Brain microvascular endothelial cell (primary cell): Measurements from ENCODE around the gene ISCA2.

Experiments
- DNase-seq: peaks from one replicate; pipeline ENCODE4 v3.0.0-alpha.2; 2020
- H3K27ac ChIP-seq: fragments of 250-450 bp; sonication (Bioruptor Pico); 2 replicates; pipeline ENCODE4 v1.5.1; 2020; ENCODE audit warnings: mild to moderate bottlenecking, moderate library complexity
- H3K27me3 ChIP-seq: fragments of 250-450 bp; sonication (Bioruptor Pico); replicated peaks from 2 replicates; pipeline ENCODE4 v1.5.1; 2020; ENCODE audit warnings: mild to moderate bottlenecking
- H3K36me3 ChIP-seq: fragments of 250-450 bp; sonication (Bioruptor Pico); replicated peaks from 2 replicates; pipeline ENCODE4 v1.5.1; 2020; ENCODE audit warnings: mild to moderate bottlenecking
- H3K4me3 ChIP-seq: 2 replicates; pipeline ENCODE4 v1.5.1; 2011; ENCODE audit warnings: low read depth, mild to moderate bottlenecking, control low read depth, low read length, moderate library complexity
- in situ Hi-C: cut with HindIII; loops from 2 replicates; pipeline ENCODE4 v1.10.0; 2017; ENCODE audit warnings: low sequenced_read_pairs, low pct_ligation_motif_present
- TF ChIP-seq, protein P1 (sequence below): IDR thresholded peaks from 2 replicates; pipeline ENCODE4 v1.5.1; 2011; ENCODE audit warnings: low read depth, mild to moderate bottlenecking, moderate library complexity, low read length, control low read depth, inconsistent platforms; ENCODE audit errors: missing control alignments

The ISCA2 gene

DNA sequence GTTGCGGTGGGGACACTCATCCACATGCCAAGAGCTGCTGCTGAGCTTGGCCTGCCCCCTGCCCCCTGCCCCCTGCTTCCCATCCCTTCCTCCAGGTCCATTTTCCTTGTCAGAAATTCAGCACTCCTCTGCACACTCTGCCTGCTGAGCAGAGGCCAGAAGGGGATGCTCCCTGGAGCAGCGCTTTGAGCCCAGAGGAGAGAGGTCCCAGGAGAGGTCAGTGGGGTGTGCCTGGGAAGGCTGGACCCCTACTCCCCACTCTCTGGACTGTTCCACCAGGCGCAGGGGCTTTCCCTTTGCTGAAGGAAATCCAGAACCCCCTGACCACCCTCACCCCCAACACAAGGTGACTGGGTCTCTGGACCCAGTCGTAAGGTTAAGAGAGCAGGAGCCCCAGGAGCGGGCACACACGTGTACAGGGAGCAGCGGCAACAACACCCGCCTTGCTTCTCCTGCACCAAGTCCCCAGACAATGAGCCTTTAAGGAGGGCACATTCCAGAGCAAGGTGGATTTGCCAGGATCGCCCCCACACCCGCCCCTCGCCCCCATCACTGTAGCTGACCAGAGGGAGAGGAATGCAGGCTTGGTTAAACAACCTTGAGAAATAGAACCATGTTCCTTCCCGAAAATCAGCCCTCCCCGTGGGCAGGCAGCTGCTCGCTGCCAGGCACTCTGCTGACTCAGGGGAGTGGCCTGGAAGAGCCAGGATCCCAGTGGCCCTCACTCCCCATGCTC, 30.7 kb downstream of the ISCA2 start:
- H3K4me3 ChIP-seq, result no peak overlapping the region
- in situ Hi-C loops, result no loop called here
- H3K36me3 ChIP-seq, result peaks cover 18% of the 10 kb centered on the region
- no peak overlapping the region for H3K27ac ChIP-seq
- no peaks in the 10 kb centered on the region for H3K27me3 ChIP-seq
- TF ChIP-seq, protein P1, sequence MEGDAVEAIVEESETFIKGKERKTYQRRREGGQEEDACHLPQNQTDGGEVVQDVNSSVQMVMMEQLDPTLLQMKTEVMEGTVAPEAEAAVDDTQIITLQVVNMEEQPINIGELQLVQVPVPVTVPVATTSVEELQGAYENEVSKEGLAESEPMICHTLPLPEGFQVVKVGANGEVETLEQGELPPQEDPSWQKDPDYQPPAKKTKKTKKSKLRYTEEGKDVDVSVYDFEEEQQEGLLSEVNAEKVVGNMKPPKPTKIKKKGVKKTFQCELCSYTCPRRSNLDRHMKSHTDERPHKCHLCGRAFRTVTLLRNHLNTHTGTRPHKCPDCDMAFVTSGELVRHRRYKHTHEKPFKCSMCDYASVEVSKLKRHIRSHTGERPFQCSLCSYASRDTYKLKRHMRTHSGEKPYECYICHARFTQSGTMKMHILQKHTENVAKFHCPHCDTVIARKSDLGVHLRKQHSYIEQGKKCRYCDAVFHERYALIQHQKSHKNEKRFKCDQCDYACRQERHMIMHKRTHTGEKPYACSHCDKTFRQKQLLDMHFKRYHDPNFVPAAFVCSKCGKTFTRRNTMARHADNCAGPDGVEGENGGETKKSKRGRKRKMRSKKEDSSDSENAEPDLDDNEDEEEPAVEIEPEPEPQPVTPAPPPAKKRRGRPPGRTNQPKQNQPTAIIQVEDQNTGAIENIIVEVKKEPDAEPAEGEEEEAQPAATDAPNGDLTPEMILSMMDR, result no peak
- DNase-seq, result no peak

GRCh38 chr14:74524812-74525135, 31.2 kb downstream of the ISCA2 start:
- H3K27me3 ChIP-seq, result no peaks in the 10 kb centered on the region
- H3K4me3 ChIP-seq, result no peak overlapping the region
- in situ Hi-C loops, result no loop called here
- peaks cover 21% of the 10 kb centered on the region for H3K36me3 ChIP-seq
- no peak for DNase-seq
- TF ChIP-seq, protein P1, result no peak
- no peak overlapping the region for H3K27ac ChIP-seq

DNA sequence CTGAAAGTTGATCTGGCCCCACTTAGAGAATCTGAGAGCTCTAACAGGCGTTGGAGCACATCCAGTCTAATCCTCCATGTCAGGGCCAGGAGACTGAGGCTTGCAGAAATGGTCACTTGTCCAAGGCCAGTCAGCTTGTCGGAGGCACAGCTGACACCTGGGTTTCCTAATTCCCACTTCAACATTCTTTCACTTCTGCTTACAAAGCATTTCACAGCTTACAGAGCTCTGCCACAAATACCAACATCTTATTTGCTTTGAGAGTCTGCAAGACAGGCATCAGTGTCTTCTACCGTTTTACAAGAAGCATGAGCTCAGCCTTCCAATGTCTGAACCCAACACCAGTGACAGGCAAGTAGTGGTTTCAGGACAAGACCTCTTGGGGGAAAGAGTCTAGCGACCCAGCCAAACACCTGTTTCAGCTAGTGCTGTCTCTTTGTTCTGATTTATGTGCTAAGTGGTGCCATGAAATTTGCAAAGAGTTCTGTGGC, 31.8 kb downstream of the ISCA2 start:
- TF ChIP-seq, protein P1, result no peak
- DNase-seq, result no peak
- H3K27ac ChIP-seq, result no peak overlapping the region
- in situ Hi-C loops, result no loop called here
- H3K27me3 ChIP-seq, result no peaks in the 10 kb centered on the region
- H3K36me3 ChIP-seq, result peaks cover 21% of the 10 kb centered on the region
- H3K4me3 ChIP-seq, result no peak overlapping the region

DNA sequence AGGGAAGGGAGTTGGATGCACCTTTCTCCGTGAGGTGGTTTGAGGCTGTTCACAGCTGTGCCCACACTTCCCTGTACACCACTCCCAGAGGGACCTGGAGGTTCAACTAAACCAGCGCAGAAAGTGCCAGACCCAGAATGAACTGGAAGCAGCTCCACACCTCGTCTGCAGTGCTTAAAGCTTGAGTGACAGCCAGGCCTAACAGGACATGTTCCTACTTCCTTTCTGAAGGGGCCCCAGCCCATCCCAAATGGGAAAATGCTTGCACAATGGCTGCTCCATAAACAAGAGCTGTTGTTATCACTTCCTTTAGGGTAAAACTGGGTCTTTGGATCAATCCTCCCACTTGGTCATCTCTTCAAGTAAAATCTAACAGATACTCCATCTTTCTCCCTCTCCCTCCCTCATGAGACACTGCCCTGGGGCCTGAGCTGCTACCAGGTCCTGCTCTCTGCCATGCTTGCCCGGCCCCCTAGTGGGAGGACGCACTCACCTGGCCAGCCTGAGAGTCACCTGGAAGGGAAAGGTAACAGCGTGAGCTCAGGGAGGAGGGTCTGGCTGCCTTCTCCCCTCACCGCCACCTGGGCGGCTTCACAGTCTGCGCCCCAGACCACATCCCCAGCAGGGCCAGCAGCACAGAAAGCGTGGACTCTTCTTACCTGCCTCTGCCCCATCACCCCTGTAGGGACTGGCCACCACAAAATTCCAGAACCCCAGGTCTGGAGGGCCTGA, 33.5 kb downstream of the ISCA2 start:
- no peak overlapping the region for H3K4me3 ChIP-seq
- no peaks in the 10 kb centered on the region for H3K27me3 ChIP-seq
- H3K27ac ChIP-seq, result no peak overlapping the region
- in situ Hi-C loops, result no loop called here
- DNase-seq, result no peak
- peaks cover 19% of the 10 kb centered on the region for H3K36me3 ChIP-seq
- TF ChIP-seq, protein P1, result no peak

GRCh38 chr14:74527736-74528280, 34.2 kb downstream of the ISCA2 start:
- DNase-seq, result no peak
- H3K27ac ChIP-seq, result no peak overlapping the region

More at GRCh38 chr14:74527736-74528280, 34.2 kb downstream of the ISCA2 start:
- peaks cover 16% of the 10 kb centered on the region for H3K36me3 ChIP-seq
- in situ Hi-C loops, result no loop called here
- TF ChIP-seq, protein P1, result no peak
- H3K27me3 ChIP-seq, result no peaks in the 10 kb centered on the region
- no peak overlapping the region for H3K4me3 ChIP-seq
